Ishikawa (cell line): ENCODE data around the gene GOLGA1.

Experiments used
- CEBPB ChIP-seq: IDR thresholded peaks from 2 replicates; pipeline ENCODE4 v1.6.1; 2012
- CREB1 ChIP-seq: IDR thresholded peaks from 2 replicates; pipeline ENCODE4 v1.6.1; 2012; ENCODE audit warnings: low read depth
- EGR1 ChIP-seq: IDR thresholded peaks from 2 replicates; pipeline ENCODE4 v1.6.1; 2012
- EP300 ChIP-seq: IDR thresholded peaks from 2 replicates; pipeline ENCODE4 v1.6.1; 2012; ENCODE audit warnings: borderline replicate concordance
- FOXM1 ChIP-seq: IDR thresholded peaks from 2 replicates; pipeline ENCODE4 v1.6.1; 2012; ENCODE audit warnings: low read depth, borderline replicate concordance
- NFIC ChIP-seq: IDR thresholded peaks from 2 replicates; pipeline ENCODE4 v1.6.1; 2012
- RAD21 ChIP-seq: IDR thresholded peaks from 2 replicates; pipeline ENCODE4 v1.6.1; 2012; ENCODE audit warnings: low read depth
- TAF1 ChIP-seq: IDR thresholded peaks from 2 replicates; pipeline ENCODE4 v1.6.1; 2012; ENCODE audit warnings: low read depth, mild to moderate bottlenecking
- TCF12 ChIP-seq: IDR thresholded peaks from 2 replicates; pipeline ENCODE4 v1.6.1; 2012; ENCODE audit warnings: low read depth
- TEAD4 ChIP-seq: IDR thresholded peaks from 2 replicates; pipeline ENCODE4 v1.6.1; 2012
- YY1 ChIP-seq: IDR thresholded peaks from 2 replicates; pipeline ENCODE4 v1.6.1; 2012; ENCODE audit warnings: low read depth
- ZBTB7A ChIP-seq: IDR thresholded peaks from 2 replicates; pipeline ENCODE4 v1.6.1; 2012; ENCODE audit warnings: low read depth
- TF ChIP-seq, protein P1 (sequence below): IDR thresholded peaks from 2 replicates; pipeline ENCODE4 v1.6.1; 2012
- TF ChIP-seq, protein P2 (sequence below): IDR thresholded peaks from 2 replicates; pipeline ENCODE4 v1.6.1; 2012; ENCODE audit warnings: low read depth, mild to moderate bottlenecking
- TF ChIP-seq, protein P3 (sequence below): IDR thresholded peaks from 2 replicates; pipeline ENCODE4 v1.6.1; 2012

GOLGA1 gene

DNA sequence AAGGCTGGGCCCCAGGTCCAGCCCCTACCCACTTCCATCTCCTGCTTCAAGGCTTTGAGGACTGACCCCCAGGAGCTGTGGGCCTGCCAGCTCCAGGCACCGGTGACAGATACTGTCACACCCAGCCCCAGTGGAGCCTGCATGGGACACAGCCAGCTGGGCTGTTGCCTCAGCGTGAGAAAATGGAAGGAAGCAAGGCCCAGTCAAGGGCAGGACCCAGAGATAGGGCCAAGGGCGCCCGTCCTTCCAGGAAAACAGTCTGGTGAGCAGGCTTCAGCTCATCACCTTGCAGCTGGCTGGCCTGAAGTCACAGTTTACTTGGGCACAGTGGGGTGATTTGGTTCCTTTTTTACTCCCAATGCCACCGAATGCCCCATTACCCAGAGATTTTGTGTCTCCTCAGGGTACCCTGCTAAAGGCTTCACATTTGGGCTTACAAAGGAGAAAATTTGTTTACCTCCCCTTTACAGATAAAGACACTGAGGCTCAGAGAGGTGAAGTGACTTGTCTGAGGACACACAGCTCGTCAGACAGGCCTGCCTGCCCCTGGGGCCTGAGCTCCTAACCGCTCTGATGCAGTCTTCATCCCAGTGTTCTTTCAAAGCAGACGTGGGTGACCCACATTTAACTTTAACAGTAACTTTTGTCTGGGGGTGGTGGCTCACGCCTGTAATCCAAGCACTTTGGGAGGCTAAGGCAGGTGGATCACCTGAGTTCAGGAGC lies 109.1 kb downstream of the GOLGA1 start:
- TF ChIP-seq, protein P1, sequence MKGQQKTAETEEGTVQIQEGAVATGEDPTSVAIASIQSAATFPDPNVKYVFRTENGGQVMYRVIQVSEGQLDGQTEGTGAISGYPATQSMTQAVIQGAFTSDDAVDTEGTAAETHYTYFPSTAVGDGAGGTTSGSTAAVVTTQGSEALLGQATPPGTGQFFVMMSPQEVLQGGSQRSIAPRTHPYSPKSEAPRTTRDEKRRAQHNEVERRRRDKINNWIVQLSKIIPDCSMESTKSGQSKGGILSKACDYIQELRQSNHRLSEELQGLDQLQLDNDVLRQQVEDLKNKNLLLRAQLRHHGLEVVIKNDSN = no peak

- TF ChIP-seq TAF1 (no peak), NFIC (no peak), RAD21 (no peak), YY1 (no peak), FOXM1 (no peak), ZBTB7A (no peak), EP300 (no peak), EGR1 (no peak), TEAD4 (no peak), CEBPB (no peak), CREB1 (no peak)
- TF ChIP-seq, protein P1 = no peak
These were observed 110.3 kb downstream of the GOLGA1 start for GRCh38 chr9:124830593-124830992.

DNA sequence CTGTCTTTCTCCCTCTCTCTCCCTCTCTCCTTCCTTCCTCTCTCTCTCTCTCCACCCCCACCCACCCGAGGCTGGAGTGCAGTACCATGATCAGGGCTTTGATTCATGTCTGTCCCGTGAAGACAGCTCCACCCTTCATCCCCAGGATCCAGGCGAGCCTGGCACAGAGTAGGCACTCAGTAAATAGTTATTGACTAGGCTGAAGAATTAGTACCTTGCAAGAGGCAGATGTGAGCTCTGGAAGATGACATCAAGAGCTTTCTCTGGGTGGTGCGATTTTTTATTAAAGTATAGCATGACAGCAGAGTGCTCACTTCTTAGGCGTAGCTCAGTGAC lies 111.6 kb downstream of the GOLGA1 start:
- TF ChIP-seq EP300 = no peak
- TF ChIP-seq, protein P2, sequence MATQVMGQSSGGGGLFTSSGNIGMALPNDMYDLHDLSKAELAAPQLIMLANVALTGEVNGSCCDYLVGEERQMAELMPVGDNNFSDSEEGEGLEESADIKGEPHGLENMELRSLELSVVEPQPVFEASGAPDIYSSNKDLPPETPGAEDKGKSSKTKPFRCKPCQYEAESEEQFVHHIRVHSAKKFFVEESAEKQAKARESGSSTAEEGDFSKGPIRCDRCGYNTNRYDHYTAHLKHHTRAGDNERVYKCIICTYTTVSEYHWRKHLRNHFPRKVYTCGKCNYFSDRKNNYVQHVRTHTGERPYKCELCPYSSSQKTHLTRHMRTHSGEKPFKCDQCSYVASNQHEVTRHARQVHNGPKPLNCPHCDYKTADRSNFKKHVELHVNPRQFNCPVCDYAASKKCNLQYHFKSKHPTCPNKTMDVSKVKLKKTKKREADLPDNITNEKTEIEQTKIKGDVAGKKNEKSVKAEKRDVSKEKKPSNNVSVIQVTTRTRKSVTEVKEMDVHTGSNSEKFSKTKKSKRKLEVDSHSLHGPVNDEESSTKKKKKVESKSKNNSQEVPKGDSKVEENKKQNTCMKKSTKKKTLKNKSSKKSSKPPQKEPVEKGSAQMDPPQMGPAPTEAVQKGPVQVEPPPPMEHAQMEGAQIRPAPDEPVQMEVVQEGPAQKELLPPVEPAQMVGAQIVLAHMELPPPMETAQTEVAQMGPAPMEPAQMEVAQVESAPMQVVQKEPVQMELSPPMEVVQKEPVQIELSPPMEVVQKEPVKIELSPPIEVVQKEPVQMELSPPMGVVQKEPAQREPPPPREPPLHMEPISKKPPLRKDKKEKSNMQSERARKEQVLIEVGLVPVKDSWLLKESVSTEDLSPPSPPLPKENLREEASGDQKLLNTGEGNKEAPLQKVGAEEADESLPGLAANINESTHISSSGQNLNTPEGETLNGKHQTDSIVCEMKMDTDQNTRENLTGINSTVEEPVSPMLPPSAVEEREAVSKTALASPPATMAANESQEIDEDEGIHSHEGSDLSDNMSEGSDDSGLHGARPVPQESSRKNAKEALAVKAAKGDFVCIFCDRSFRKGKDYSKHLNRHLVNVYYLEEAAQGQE = no peak
- TF ChIP-seq NFIC = no peak

DNA sequence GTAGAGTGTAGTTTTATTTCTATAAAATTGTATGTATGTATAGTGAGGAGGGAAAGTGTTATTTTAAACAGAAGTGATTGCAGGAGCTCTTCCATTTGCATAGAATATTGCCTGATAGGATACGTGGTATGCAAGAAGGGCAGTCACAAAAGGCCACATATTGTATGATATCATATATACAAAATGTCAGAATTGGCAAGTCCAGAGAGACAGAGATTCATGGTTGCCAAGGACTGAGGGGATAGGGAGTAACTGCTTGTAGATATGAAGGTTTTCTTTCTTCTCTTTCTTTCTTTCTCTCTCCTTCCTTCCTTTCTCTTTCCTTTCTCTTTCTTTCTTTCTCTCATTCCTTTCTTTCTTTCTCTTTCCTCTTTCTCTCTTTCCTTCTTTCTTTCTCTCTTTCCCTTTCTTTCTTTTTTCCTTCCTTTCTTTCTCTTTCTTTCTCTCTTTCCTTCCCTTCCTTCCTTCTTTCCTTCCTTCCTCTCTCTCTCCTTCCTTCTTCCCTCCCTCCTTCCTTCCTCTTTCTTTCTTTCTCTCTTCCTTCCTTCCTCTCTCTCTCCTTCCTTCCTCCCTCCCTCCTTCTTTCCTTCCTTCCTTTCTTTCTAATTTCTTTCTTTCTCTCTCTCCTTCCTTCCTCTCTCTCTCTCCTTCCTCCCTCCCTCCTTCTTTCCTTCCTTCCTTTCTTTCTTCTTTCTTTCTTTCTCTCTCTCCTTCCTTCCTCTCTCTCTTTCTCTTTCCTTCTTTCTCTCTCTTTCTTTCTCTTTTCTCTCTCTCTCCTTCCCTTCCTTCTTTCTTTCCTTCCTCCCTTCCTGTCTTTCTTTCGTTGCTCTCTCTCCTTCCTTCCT lies 112.2 kb downstream of the GOLGA1 start:
- no peak for TF ChIP-seq ZBTB7A
- TF ChIP-seq NFIC = no peak
- TF ChIP-seq, protein P2 = no peak
- TF ChIP-seq TCF12 = no peak
- TF ChIP-seq RAD21 = no peak
- no peak for TF ChIP-seq TEAD4
- TF ChIP-seq, protein P3, sequence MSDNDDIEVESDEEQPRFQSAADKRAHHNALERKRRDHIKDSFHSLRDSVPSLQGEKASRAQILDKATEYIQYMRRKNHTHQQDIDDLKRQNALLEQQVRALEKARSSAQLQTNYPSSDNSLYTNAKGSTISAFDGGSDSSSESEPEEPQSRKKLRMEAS = no peak
- TF ChIP-seq, protein P1 = no peak
- no peak for TF ChIP-seq FOXM1
- TF ChIP-seq EGR1 = no peak
- no peak for TF ChIP-seq TAF1
- TF ChIP-seq EP300 = no peak
- no peak for TF ChIP-seq CREB1
- no peak for TF ChIP-seq CEBPB
- TF ChIP-seq YY1 = no peak
